Measurements from ENCODE around the gene GXYLT2.

The GXYLT2 gene

GRCh38 chr3:73024836-73025235 lies 137.0 kb downstream of the GXYLT2 start:
- no peaks in the 10 kb centered on the region for H3K9me3 Mint-ChIP-seq
- H3K27ac Mint-ChIP-seq: no peak overlapping the region
- H3K27me3 Mint-ChIP-seq: no peaks in the 10 kb centered on the region
- no peak overlapping the region for H3K4me3 Mint-ChIP-seq
- peaks cover 22% of the 10 kb centered on the region for H3K36me3 Mint-ChIP-seq (ENCODE audit: low read depth)
- H3K4me1 Mint-ChIP-seq (ENCODE audit: low read depth): peaks cover 82% of the 10 kb centered on the region

- Mint-ChIP-seq H3K36me3 (ENCODE audit: low read depth) (peaks cover 25% of the 10 kb centered on the region), H3K27me3 (no peaks in the 10 kb centered on the region), H3K9me3 (no peaks in the 10 kb centered on the region), H3K4me1 (ENCODE audit: low read depth) (peaks cover 85% of the 10 kb centered on the region), H3K4me3 (no peak overlapping the region), H3K27ac (no peak overlapping the region)
These were observed 138.4 kb downstream of the GXYLT2 start for GRCh38 chr3:73026111-73026759.
